Amniotic stem cell (primary cell): Measurements from ENCODE around the gene SETD7.

Source experiments
- DNase-seq: peaks from one replicate; lab custom pipeline; 2025; lab: John Stamatoyannopoulos, UW

Gene SETD7

GRCh38 chr4:139509727-139510410, 46.1 kb downstream of the SETD7 start:
- DNase-seq: no peak

- no peak for DNase-seq
Measured at GRCh38 chr4:139508581-139509237, 47.3 kb downstream of the SETD7 start.

GRCh38 chr4:139506774-139507173, 49.2 kb downstream of the SETD7 start:
- no peak for DNase-seq

- no peak for DNase-seq
Measured at GRCh38 chr4:139503622-139504166, 52.3 kb downstream of the SETD7 start.

GRCh38 chr4:139501927-139502899, 53.8 kb downstream of the SETD7 start:
- no peak for DNase-seq

- DNase-seq: no peak
Measured at GRCh38 chr4:139501527-139501926, 54.5 kb downstream of the SETD7 start.

- no peak for DNase-seq
Measured at GRCh38 chr4:139501117-139501516, 54.9 kb downstream of the SETD7 start.

- DNase-seq: no peak
Measured at GRCh38 chr4:139499186-139499585, 56.8 kb downstream of the SETD7 start.

- DNase-seq: no peak
Measured at GRCh38 chr4:139493176-139493575, 62.8 kb downstream of the SETD7 start.

GRCh38 chr4:139492429-139492828, 63.6 kb downstream of the SETD7 start:
- no peak for DNase-seq

- no peak for DNase-seq
Measured at GRCh38 chr4:139489638-139490037, 66.4 kb downstream of the SETD7 start.

- DNase-seq: no peak
Measured at GRCh38 chr4:139488442-139488841, 67.6 kb downstream of the SETD7 start.

- DNase-seq: no peak
Measured at GRCh38 chr4:139484783-139485311, 71.2 kb downstream of the SETD7 start.

GRCh38 chr4:139483000-139483399, 73.0 kb downstream of the SETD7 start:
- no peak for DNase-seq

GRCh38 chr4:139481465-139481864, 74.6 kb downstream of the SETD7 start:
- DNase-seq: no peak

- DNase-seq: no peak
Measured at GRCh38 chr4:139476363-139476762, 79.7 kb downstream of the SETD7 start.

GRCh38 chr4:139472852-139473251, 83.2 kb downstream of the SETD7 start:
- no peak for DNase-seq

GRCh38 chr4:139470997-139471665, 84.9 kb downstream of the SETD7 start:
- no peak for DNase-seq

GRCh38 chr4:139470295-139470694, 85.7 kb downstream of the SETD7 start:
- DNase-seq: no peak

GRCh38 chr4:139469869-139470268, 86.2 kb downstream of the SETD7 start:
- DNase-seq: no peak

GRCh38 chr4:139469216-139469615, 86.8 kb downstream of the SETD7 start:
- DNase-seq: no peak
